ENCODE measurements around the gene CHN2. TPM values are rescaled to one million over a fixed set of nuclear protein-coding genes. Genes with fewer than 3 reads are reported as not detected.
A peak's percentile ranks its signal among the peaks of the same experiment; 100 is the strongest.

The CHN2 gene
- total RNA-seq, 1 experiment from 2014 or later = 18.8 TPM

DNA sequence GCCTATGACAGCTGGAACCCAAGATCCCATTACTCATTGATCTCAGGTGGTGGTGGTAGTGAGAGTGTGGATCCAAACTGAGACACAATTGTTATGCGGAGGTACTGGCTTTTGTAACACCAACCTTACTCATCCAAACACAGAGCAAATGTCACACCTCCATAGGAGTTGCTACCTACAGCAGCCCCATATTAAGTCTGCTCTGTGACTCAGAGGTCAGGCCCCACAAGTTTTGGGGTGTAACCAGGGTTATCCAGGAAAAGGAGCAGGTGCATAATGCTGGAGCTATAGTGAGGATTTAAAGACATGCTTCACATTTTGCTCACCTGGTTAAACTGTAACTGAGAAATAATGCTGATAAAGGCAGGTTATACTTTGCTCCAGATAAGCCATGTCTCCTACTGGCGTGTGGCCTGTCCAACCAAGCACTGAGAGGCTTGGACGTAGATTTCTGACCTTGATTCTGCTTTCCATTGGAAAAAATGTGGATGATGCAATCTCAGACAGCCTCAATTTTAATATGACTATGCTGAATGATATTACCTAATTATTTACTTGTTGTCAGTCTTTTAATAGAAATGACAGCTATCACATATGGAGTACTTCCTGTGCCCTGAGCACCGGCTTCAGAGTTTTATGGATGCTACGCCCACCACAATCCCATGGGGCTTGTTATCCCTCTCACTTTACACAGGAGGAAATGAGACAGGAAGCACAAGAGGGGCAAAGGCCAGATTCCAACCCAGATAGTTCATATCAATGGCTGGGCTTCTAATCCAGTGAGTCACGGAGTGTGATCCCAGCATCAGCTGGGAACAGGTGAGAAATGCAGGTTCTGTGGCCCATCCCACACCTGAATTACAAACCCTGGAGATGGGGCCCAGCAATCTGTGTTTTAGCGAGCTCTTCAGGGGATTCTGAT is 181.3 kb downstream of the CHN2 start:
- Histone ChIP-seq H3K4me3 (ENCODE audit: low read depth, low read length) (0 out of 2 replicates have a peak overlapping the region, but pooled peaks have one; percentile 9), H3K9me3 (no peaks in the 10 kb centered on the region), H3K4me1 (peaks cover 27% of the 10 kb centered on the region), H3K27me3 (replicated peaks; ENCODE audit: control insufficient read depth, insufficient read depth, low read length) (no peaks in the 10 kb centered on the region), H3K36me3 (ENCODE audit: control insufficient read depth, insufficient read depth, low read length) (no peaks in the 10 kb centered on the region)
- Mint-ChIP-seq H3K4me1 (ENCODE audit: low read depth, unreplicated experiment) (peaks cover 31% of the 10 kb centered on the region), H3K27ac (ENCODE audit: unreplicated experiment) (peak overlapping the region; percentile 93), H3K4me3 (ENCODE audit: unreplicated experiment) (peak overlapping the region; percentile 42), H3K36me3 (ENCODE audit: insufficient read depth, unreplicated experiment) (peaks cover 23% of the 10 kb centered on the region), H3K27me3 (ENCODE audit: insufficient read depth, unreplicated experiment) (no peaks in the 10 kb centered on the region), H3K9me3 (ENCODE audit: unreplicated experiment) (no peaks in the 10 kb centered on the region)
- BruUV-seq (replicated peaks) = TSS peak; percentile 53
- CTCF ChIA-PET = interaction anchor here (1.0 to 1.4 kb wide), 3 partner anchors 33 to 454 kb away, joined by 3 to 4 read pairs (median 4); no protein-coding TSS in a partner anchor
- TF ChIP-seq, protein P1, sequence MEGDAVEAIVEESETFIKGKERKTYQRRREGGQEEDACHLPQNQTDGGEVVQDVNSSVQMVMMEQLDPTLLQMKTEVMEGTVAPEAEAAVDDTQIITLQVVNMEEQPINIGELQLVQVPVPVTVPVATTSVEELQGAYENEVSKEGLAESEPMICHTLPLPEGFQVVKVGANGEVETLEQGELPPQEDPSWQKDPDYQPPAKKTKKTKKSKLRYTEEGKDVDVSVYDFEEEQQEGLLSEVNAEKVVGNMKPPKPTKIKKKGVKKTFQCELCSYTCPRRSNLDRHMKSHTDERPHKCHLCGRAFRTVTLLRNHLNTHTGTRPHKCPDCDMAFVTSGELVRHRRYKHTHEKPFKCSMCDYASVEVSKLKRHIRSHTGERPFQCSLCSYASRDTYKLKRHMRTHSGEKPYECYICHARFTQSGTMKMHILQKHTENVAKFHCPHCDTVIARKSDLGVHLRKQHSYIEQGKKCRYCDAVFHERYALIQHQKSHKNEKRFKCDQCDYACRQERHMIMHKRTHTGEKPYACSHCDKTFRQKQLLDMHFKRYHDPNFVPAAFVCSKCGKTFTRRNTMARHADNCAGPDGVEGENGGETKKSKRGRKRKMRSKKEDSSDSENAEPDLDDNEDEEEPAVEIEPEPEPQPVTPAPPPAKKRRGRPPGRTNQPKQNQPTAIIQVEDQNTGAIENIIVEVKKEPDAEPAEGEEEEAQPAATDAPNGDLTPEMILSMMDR (IDR thresholded peaks at IDR 0.05; ENCODE audit: insufficient read depth in 1 of 2, low read depth in 1 of 2, low read length in 1 of 2, severe bottlenecking in 1 of 2, unreplicated experiment in 1 of 2) = no peak
- intact Hi-C loops (cut with micrococcal nuclease; ENCODE audit: unreplicated experiment) = loop anchor here (2.0 kb wide), 2 partner anchors 33 to 47 kb away; no protein-coding TSS in a partner anchor
- POLR2A ChIA-PET = interaction anchor here (0.6 to 0.7 kb wide), 2 partner anchors 39 to 143 kb away, joined by 3 read pairs; no protein-coding TSS in a partner anchor
- peak; percentile 80 to 90 for DNase-seq

DNA sequence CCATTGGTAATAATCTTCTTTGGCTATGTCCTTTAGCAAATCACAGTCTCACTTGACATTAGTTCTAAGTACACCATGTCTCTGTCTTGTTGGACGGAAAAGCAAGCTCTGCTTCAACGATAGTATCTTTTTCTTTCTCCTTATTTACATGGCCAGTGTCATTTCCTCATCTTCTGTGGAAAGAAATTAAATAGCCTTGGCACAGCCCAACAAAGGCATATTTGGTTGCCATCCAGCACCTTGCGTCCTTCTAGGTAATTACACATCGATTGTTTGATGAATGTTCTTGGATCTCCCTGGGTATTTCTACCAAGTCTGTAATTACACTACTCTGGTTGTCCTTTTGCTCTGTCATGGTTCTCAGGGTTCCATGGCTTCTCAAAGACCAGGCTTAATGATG is 183.1 kb downstream of the CHN2 start:
- Mint-ChIP-seq H3K27me3 (ENCODE audit: insufficient read depth, unreplicated experiment) (no peaks in the 10 kb centered on the region), H3K4me3 (ENCODE audit: unreplicated experiment) (no peak overlapping the region), H3K4me1 (ENCODE audit: low read depth, unreplicated experiment) (peaks cover 27% of the 10 kb centered on the region), H3K36me3 (ENCODE audit: insufficient read depth, unreplicated experiment) (peaks cover 20% of the 10 kb centered on the region), H3K27ac (ENCODE audit: unreplicated experiment) (peak overlapping the region; percentile 93), H3K9me3 (ENCODE audit: unreplicated experiment) (no peaks in the 10 kb centered on the region)
- ChIA-PET POLR2A (no interaction called here), CTCF (interaction anchor here (0.6 kb wide), 1 partner anchor 32 kb away, joined by 3 read pairs; no protein-coding TSS in a partner anchor)
- no peak for DNase-seq
- Histone ChIP-seq H3K36me3 (ENCODE audit: control insufficient read depth, insufficient read depth, low read length) (no peaks in the 10 kb centered on the region), H3K9me3 (no peaks in the 10 kb centered on the region), H3K4me3 (ENCODE audit: low read depth, low read length) (no peak overlapping the region), H3K4me1 (peaks cover 26% of the 10 kb centered on the region), H3K27me3 (replicated peaks; ENCODE audit: control insufficient read depth, insufficient read depth, low read length) (no peaks in the 10 kb centered on the region)
- no TSS peak for BruUV-seq (replicated peaks)
- TF ChIP-seq, protein P1 (IDR thresholded peaks at IDR 0.05; ENCODE audit: insufficient read depth in 1 of 2, low read depth in 1 of 2, low read length in 1 of 2, severe bottlenecking in 1 of 2, unreplicated experiment in 1 of 2) = no peak
- intact Hi-C loops (cut with micrococcal nuclease; ENCODE audit: unreplicated experiment) = loop anchor here (2.0 kb wide), 2 partner anchors 31 to 49 kb away; no protein-coding TSS in a partner anchor

DNA sequence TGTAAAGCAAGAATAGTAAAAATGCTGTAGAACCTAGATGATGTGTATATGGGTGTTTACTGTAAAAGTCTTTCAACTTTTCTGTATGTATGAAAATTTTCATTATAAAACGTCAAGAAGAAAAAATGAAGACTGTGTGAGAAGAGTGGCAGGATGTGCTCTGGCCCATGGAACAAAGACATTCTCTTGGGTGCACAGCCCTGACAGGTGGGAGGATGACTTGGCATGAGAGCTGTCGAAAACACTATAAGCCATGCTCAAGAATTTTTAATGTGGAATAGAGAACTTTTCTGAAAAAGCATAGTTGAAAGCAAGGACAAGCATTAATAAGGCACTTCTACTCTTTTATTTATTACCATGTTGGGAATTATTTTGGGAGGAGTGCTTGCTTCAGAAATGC is 185.0 kb downstream of the CHN2 start:
- Histone ChIP-seq H3K36me3 (ENCODE audit: control insufficient read depth, insufficient read depth, low read length) (no peaks in the 10 kb centered on the region), H3K27me3 (replicated peaks; ENCODE audit: control insufficient read depth, insufficient read depth, low read length) (no peaks in the 10 kb centered on the region), H3K4me1 (peaks cover 26% of the 10 kb centered on the region), H3K9me3 (no peaks in the 10 kb centered on the region), H3K4me3 (ENCODE audit: low read depth, low read length) (no peak overlapping the region)
- no TSS peak for BruUV-seq (replicated peaks)
- no peak overlapping the region for H3K4me3 Mint-ChIP-seq (ENCODE audit: unreplicated experiment)
- H3K9me3 Mint-ChIP-seq (ENCODE audit: unreplicated experiment) = no peaks in the 10 kb centered on the region
- ChIA-PET POLR2A (no interaction called here), CTCF (no interaction called here)
- intact Hi-C loops (cut with micrococcal nuclease; ENCODE audit: unreplicated experiment) = no loop called here
- no peak overlapping the region for H3K27ac Mint-ChIP-seq (ENCODE audit: unreplicated experiment)
- H3K4me1 Mint-ChIP-seq (ENCODE audit: low read depth, unreplicated experiment) = peaks cover 21% of the 10 kb centered on the region
- TF ChIP-seq, protein P1 (IDR thresholded peaks at IDR 0.05; ENCODE audit: insufficient read depth in 1 of 2, low read depth in 1 of 2, low read length in 1 of 2, severe bottlenecking in 1 of 2, unreplicated experiment in 1 of 2) = no peak
- no peaks in the 10 kb centered on the region for H3K27me3 Mint-ChIP-seq (ENCODE audit: insufficient read depth, unreplicated experiment)
- DNase-seq = no peak
- peaks cover 23% of the 10 kb centered on the region for H3K36me3 Mint-ChIP-seq (ENCODE audit: insufficient read depth, unreplicated experiment)

Measured in Caco-2 (cell line).